ENCODE measurements around the gene GRM7. TPM values are rescaled to one million over a fixed set of nuclear protein-coding genes. Genes with fewer than 3 reads are reported as not detected.

The GRM7 gene
- polyA plus RNA-seq, 3 donors = 0.05 to 0.10 TPM; not detected in 1

- no peak overlapping the region for H3K27ac ChIP-seq (ENCODE audit: low read depth, low read length)
- WGBS, 3 donors = 57 to 87% (median 85%) methylated on average over 5 of the region's 5 CpGs
Measured at GRCh38 chr3:7203969-7204847, 343.3 kb downstream of the GRM7 start.

GRCh38 chr3:7204848-7205156 lies 343.9 kb downstream of the GRM7 start:
- 18 to 69% (median 67%) methylated on average over 2 of the region's 2 CpGs for WGBS, 3 donors
- no peak overlapping the region for H3K27ac ChIP-seq (ENCODE audit: low read depth, low read length)

- WGBS, 3 donors = 49 to 67% (median 51%) methylated on average over 4 of the region's 4 CpGs
- no peak overlapping the region for H3K27ac ChIP-seq (ENCODE audit: low read depth, low read length)
Measured at GRCh38 chr3:7205535-7205934, 344.6 kb downstream of the GRM7 start.

GRCh38 chr3:7205962-7206361 lies 345.0 kb downstream of the GRM7 start:
- H3K27ac ChIP-seq (ENCODE audit: low read depth, low read length) = no peak overlapping the region
- WGBS, 3 donors = 25 to 68% (median 27%) methylated on average over 4 of the region's 4 CpGs

GRCh38 chr3:7207125-7207524 lies 346.2 kb downstream of the GRM7 start:
- H3K27ac ChIP-seq (ENCODE audit: low read depth, low read length) = no peak overlapping the region
- 88 to 93% (median 89%) methylated on average over 5 of the region's 5 CpGs for WGBS, 3 donors

GRCh38 chr3:7207928-7208327 lies 347.0 kb downstream of the GRM7 start:
- no peak overlapping the region for H3K27ac ChIP-seq (ENCODE audit: low read depth, low read length)
- WGBS, 3 donors = 65 to 87% (median 83%) methylated on average over 2 of the region's 2 CpGs

GRCh38 chr3:7209098-7209497 lies 348.2 kb downstream of the GRM7 start:
- H3K27ac ChIP-seq (ENCODE audit: low read depth, low read length) = no peak overlapping the region

GRCh38 chr3:7211740-7212139 lies 350.8 kb downstream of the GRM7 start:
- no peak overlapping the region for H3K27ac ChIP-seq (ENCODE audit: low read depth, low read length)
- 67 to 72% (median 69%) methylated on average over 5 of the region's 5 CpGs for WGBS, 3 donors

GRCh38 chr3:7215706-7216105 lies 354.8 kb downstream of the GRM7 start:
- WGBS, 3 donors = 49 to 63% (median 61%) methylated on average over 3 of the region's 3 CpGs
- no peak overlapping the region for H3K27ac ChIP-seq (ENCODE audit: low read depth, low read length)

GRCh38 chr3:7226393-7226792 lies 365.5 kb downstream of the GRM7 start:
- no peak overlapping the region for H3K27ac ChIP-seq (ENCODE audit: low read depth, low read length)
- 94 to 98% (median 96%) methylated on average over 4 of the region's 4 CpGs for WGBS, 3 donors

GRCh38 chr3:7238565-7239295 lies 377.8 kb downstream of the GRM7 start:
- WGBS, 3 donors = 45 to 93% (median 89%) methylated on average over 1 of the region's 1 CpG
- H3K27ac ChIP-seq (ENCODE audit: low read depth, low read length) = no peak overlapping the region

- H3K27ac ChIP-seq (ENCODE audit: low read depth, low read length) = no peak overlapping the region
- WGBS, 3 donors = 21 to 77% (median 68%) methylated on average over 4 of the region's 4 CpGs
Measured at GRCh38 chr3:7241584-7242302, 380.8 kb downstream of the GRM7 start.

GRCh38 chr3:7242303-7242635 lies 381.4 kb downstream of the GRM7 start:
- no peak overlapping the region for H3K27ac ChIP-seq (ENCODE audit: low read depth, low read length)

GRCh38 chr3:7249493-7250076 lies 388.7 kb downstream of the GRM7 start:
- WGBS, 3 donors = 90 to 92% (median 90%) methylated on average over 5 of the region's 5 CpGs
- H3K27ac ChIP-seq (ENCODE audit: low read depth, low read length) = no peak overlapping the region

- no peak overlapping the region for H3K27ac ChIP-seq (ENCODE audit: low read depth, low read length)
- WGBS, 3 donors = 64 to 77% (median 73%) methylated on average over 2 of the region's 2 CpGs
Measured at GRCh38 chr3:7254251-7254650, 393.3 kb downstream of the GRM7 start.

- H3K27ac ChIP-seq (ENCODE audit: low read depth, low read length) = no peak overlapping the region
- WGBS, 3 donors = 76 to 95% (median 85%) methylated on average over 1 of the region's 1 CpG
Measured at GRCh38 chr3:7260975-7261374, 400.1 kb downstream of the GRM7 start.

- WGBS, 3 donors = 93 to 95% (median 93%) methylated on average over 13 of the region's 13 CpGs
- no peak overlapping the region for H3K27ac ChIP-seq (ENCODE audit: low read depth, low read length)
Measured at GRCh38 chr3:7263347-7264195, 402.7 kb downstream of the GRM7 start.

- WGBS, 3 donors = 89 to 97% (median 90%) methylated on average over 4 of the region's 4 CpGs
- H3K27ac ChIP-seq (ENCODE audit: low read depth, low read length) = no peak overlapping the region
Measured at GRCh38 chr3:7264196-7264526, 403.2 kb downstream of the GRM7 start.

Measured in adipose tissue (tissue), 3 donors.